Measurements from ENCODE around the gene ACSM5. TPM values are rescaled to one million over a fixed set of nuclear protein-coding genes. Genes with fewer than 3 reads are reported as not detected.

The ACSM5 gene
- total and polyA plus RNA-seq, 2 of the 8 experiments (the other 6 are each of a cell fraction or from before 2014, with no cell fraction given) = not detected

- Histone ChIP-seq H4K8ac (ENCODE audit: extremely low read depth, insufficient read depth, low read length) (peak overlapping the region; percentile 3), H3K79me1 (ENCODE audit: low read depth, low read length) (no peaks in the 10 kb centered on the region; the same call in 1 of the 2 replicates), H3K9ac (replicated peaks in 1 of 4; ENCODE audit: extremely low read depth in 1 of 4, low read depth in 3 of 4, low read length in 3 of 4) (no peak overlapping the region), H3K56ac (replicated peaks; ENCODE audit: insufficient read length, low read depth, low read length) (no peak overlapping the region), H4K5ac (ENCODE audit: insufficient read length, low read depth, low read length) (no peak overlapping the region), H3K4ac (replicated peaks; ENCODE audit: insufficient read length, low read depth, low read length) (no peak overlapping the region), H3K27me3 (replicated peaks in 1 of 4; ENCODE audit: control insufficient read depth in 3 of 4, extremely low read depth in 1 of 4, insufficient read depth in 3 of 4, low read length in 3 of 4) (no peaks in the 10 kb centered on the region), H2BK5ac (ENCODE audit: low read depth, low read length) (no peak overlapping the region), H3K23ac (ENCODE audit: insufficient read length) (no peak overlapping the region), H4K91ac (replicated peaks; ENCODE audit: insufficient read length, low read length) (no peak overlapping the region), H2BK20ac (ENCODE audit: low read length) (no peak overlapping the region), H2AK5ac (ENCODE audit: low read depth, low read length) (no peak overlapping the region), H3K9me3 (ENCODE audit: insufficient read depth in 2 of 2, low read depth in 1 of 2, low read length in 1 of 2) (no peaks in the 10 kb centered on the region), H2BK120ac (replicated peaks; ENCODE audit: low read depth, low read length) (no peak overlapping the region), H2AFZ (ENCODE audit: low read length) (peak overlapping the region; percentile 91), H3K27ac (ENCODE audit: low read depth, low read length) (no peak overlapping the region), H3K4me2 (ENCODE audit: insufficient read depth in 1 of 2, low read depth in 2 of 2, low read length in 2 of 2) (no peak overlapping the region; a peak in 1 of 4 replicates), H3K14ac (ENCODE audit: insufficient read length) (no peak overlapping the region), H2BK15ac (ENCODE audit: low read length) (no peak overlapping the region), H3K18ac (ENCODE audit: extremely low read depth, low read length) (no peak overlapping the region), H3K23me2 (ENCODE audit: low read depth, low read length) (peaks cover 2% of the 10 kb centered on the region; the same call in 1 of the 2 replicates), H3K36me3 (ENCODE audit: control insufficient read depth in 2 of 4, insufficient read depth in 4 of 4, low read length in 3 of 4) (no peaks in the 10 kb centered on the region), H3K79me2 (ENCODE audit: control insufficient read depth in 1 of 2, insufficient read depth in 2 of 2, low read length in 2 of 2) (no peaks in the 10 kb centered on the region), H2BK12ac (ENCODE audit: low read depth, low read length) (peak overlapping the region; percentile 64; the same call in 1 of the 2 replicates), H4K20me1 (replicated peaks in 1 of 2; ENCODE audit: control insufficient read depth in 1 of 2, insufficient read depth in 2 of 2, low read length in 2 of 2) (no peaks in the 10 kb centered on the region), H3K4me3 (ENCODE audit: extremely low read depth in 1 of 4, insufficient read depth in 2 of 4, low read depth in 3 of 4, low read length in 4 of 4) (no peak overlapping the region), H3K4me1 (replicated peaks in 1 of 4; ENCODE audit: control insufficient read depth in 3 of 4, insufficient read depth in 4 of 4, low read length in 3 of 4) (peaks cover 0 to 5% (median 2%) of the 10 kb centered on the region in 4 experiments; a peak in 4 of 7 replicates)
- 54% methylated on average over 8 of the region's 11 CpGs; no CpG with 5 or more reads in 1 of the 2 experiments for WGBS, 2 experiments (ENCODE audit: extremely low coverage in 1 of 2, insufficient coverage in 1 of 2, insufficient read length in 1 of 2, insufficient replicate concordance in 2 of 2, low coverage in 1 of 2, low lambda C conversion rate in 2 of 2, missing lambda C conversion rate in 1 of 2)
- peak; percentile 67 to 82 for DNase-seq (ENCODE audit: low read depth in 1 of 2, low spot score in 2 of 2)
- POLR2A ChIA-PET (ENCODE audit: partially characterized antibody) = interaction anchor here (0.7 to 1.5 kb wide), 2 partner anchors 23 to 483 kb away, joined by 3 read pairs; no protein-coding TSS in a partner anchor
- TF ChIP-seq CTCF (IDR thresholded peaks at IDR 0.05; ENCODE audit: control extremely low read depth in 1 of 3, insufficient read depth in 1 of 3, low read depth in 1 of 3, low read length in 3 of 3) (peak; percentile 50 to 94 (median 88)), ATF3 (IDR thresholded peaks at IDR 0.05; ENCODE audit: insufficient read depth, low read depth, low read length) (no peak), RAD21 (IDR thresholded peaks at IDR 0.05 in 1 of 2, conservative IDR thresholded peaks at IDR 0.05 in 1 of 2; ENCODE audit: low read depth in 2 of 2, low read length in 2 of 2) (peak; percentile 92 to 97)
- peak; percentile 69 for FAIRE-seq
- CTCF ChIA-PET (ENCODE audit: partially characterized antibody) = interaction anchor here (0.5 to 7.6 kb wide), 45 partner anchors 8 to 828 kb away, joined by 3 to 114 read pairs (median 4); partner anchors contain the start of gene VPS35L
Measured at GRCh38 chr16:20383106-20384029, 26.0 kb upstream of the ACSM5 start.
